H1 (cell line): ENCODE measurements around the gene GPR39. TPM values are rescaled to one million over a fixed set of nuclear protein-coding genes. Genes with fewer than 3 reads are reported as not detected.

Experiments used
- CTCF ChIA-PET: fragments of 300-600 bp; sonication (Branson Sonifier 250); formaldehyde crosslinking; loops from one replicate; lab custom pipeline; 2021; ENCODE audit not compliant: partially characterized antibody; lab: Charles Lee
- POLR2A ChIA-PET: fragments of 300-600 bp; sonication (Branson Sonifier 250); formaldehyde crosslinking; loops from one replicate; lab custom pipeline; 2021; ENCODE audit warnings: inconsistent platforms; ENCODE audit not compliant: partially characterized antibody; lab: Charles Lee
- DNase-seq, 2 experiments: peaks; one replicate each; pipeline versions ENCODE4 v3.0.0 to v3.0.0-alpha.2; 2010 to 2022; ENCODE audit warnings: low spot score in 2 of 2, low read depth in 1 of 2, mixed read lengths in 1 of 2
- FAIRE-seq: peaks from 2 replicates; lab custom pipeline; 2011; peaks lifted over from hg19 to GRCh38; lab: Jason Lieb, UNC
- H2AFZ ChIP-seq: 2 replicates; pipeline ENCODE4 v1.8.1; 2012; ENCODE audit warnings: low read length, inconsistent platforms
- H2AK5ac ChIP-seq: 2 replicates; pipeline ENCODE4 v1.6.1; 2013; ENCODE audit warnings: low read depth, low read length
- H2BK120ac ChIP-seq: replicated peaks from 2 replicates; pipeline ENCODE3; 2013; ENCODE audit warnings: low read depth, low read length, inconsistent platforms
- H2BK12ac ChIP-seq: 2 replicates; pipeline ENCODE4 v1.6.1; 2013; ENCODE audit warnings: low read depth, low read length
- H2BK15ac ChIP-seq: 2 replicates; pipeline ENCODE4 v1.6.1; 2013; ENCODE audit warnings: low read length
- H2BK20ac ChIP-seq: 2 replicates; pipeline ENCODE4 v1.6.1; 2013; ENCODE audit warnings: low read length
- H2BK5ac ChIP-seq: 2 replicates; pipeline ENCODE4 v1.6.1; 2013; ENCODE audit warnings: low read depth, low read length
- H3K14ac ChIP-seq: 2 replicates; pipeline ENCODE4 v1.6.1; 2013; ENCODE audit warnings: inconsistent platforms; ENCODE audit not compliant: insufficient read length
- H3K18ac ChIP-seq: 2 replicates; pipeline ENCODE4 v1.6.1; 2013; ENCODE audit warnings: low read length; ENCODE audit errors: extremely low read depth
- H3K23ac ChIP-seq: 2 replicates; pipeline ENCODE4 v1.6.1; 2013; ENCODE audit warnings: inconsistent platforms; ENCODE audit not compliant: insufficient read length
- H3K23me2 ChIP-seq: 2 replicates; pipeline ENCODE4 v1.6.1; 2013; ENCODE audit warnings: low read depth, low read length
- H3K27ac ChIP-seq: 2 replicates; pipeline ENCODE4 v1.6.1; 2011; ENCODE audit warnings: low read depth, low read length, inconsistent platforms
- H3K27me3 ChIP-seq, 4 experiments: replicated peaks in 1 of 4; 1 replicate in 1 of 4; 2 replicates in 3 of 4; pipeline versions ENCODE4 v1.6.1 to v1.8.1; 2011 to 2013; ENCODE audit warnings: low read length in 3 of 4, mild to moderate bottlenecking in 3 of 4, inconsistent platforms in 2 of 4, mixed read lengths in 2 of 4, moderate library complexity in 1 of 4; ENCODE audit not compliant: control insufficient read depth in 3 of 4, insufficient read depth in 3 of 4; ENCODE audit errors: extremely low read depth in 1 of 4
- H3K36me3 ChIP-seq, 4 experiments: 2 replicates each; pipeline versions ENCODE4 v1.6.1 to v1.8.1; 2011 to 2013; ENCODE audit warnings: mild to moderate bottlenecking in 4 of 4, low read length in 3 of 4, moderate library complexity in 2 of 4, control low read depth in 1 of 4, inconsistent platforms in 1 of 4; ENCODE audit not compliant: insufficient read depth in 4 of 4, control insufficient read depth in 2 of 4
- H3K4ac ChIP-seq: replicated peaks from 2 replicates; pipeline ENCODE3; 2013; ENCODE audit warnings: low read length, low read depth, mixed read lengths, inconsistent platforms; ENCODE audit not compliant: insufficient read length
- H3K4me1 ChIP-seq, 4 experiments: replicated peaks in 1 of 4; 1 replicate in 1 of 4; 2 replicates in 3 of 4; pipeline versions ENCODE4 v1.6.1 to v1.8.1; 2011 to 2013; ENCODE audit warnings: low read length in 3 of 4, inconsistent platforms in 2 of 4, mixed read lengths in 1 of 4; ENCODE audit not compliant: insufficient read depth in 4 of 4, control insufficient read depth in 3 of 4
- H3K4me2 ChIP-seq, 2 experiments: 2 replicates each; pipeline versions ENCODE4 v1.6.1 to v1.8.1; 2011 to 2013; ENCODE audit warnings: low read depth in 2 of 2, low read length in 2 of 2, control low read depth in 1 of 2, inconsistent platforms in 1 of 2, mild to moderate bottlenecking in 1 of 2; ENCODE audit not compliant: insufficient read depth in 1 of 2
- H3K4me3 ChIP-seq, 4 experiments: fragments of 200-600, 300-600 bp in 1 of 4; sonication (generic), shearing (Covaris generic), sonication (Bioruptor Twin) in 1 of 4; 2 replicates each; pipeline versions ENCODE4 v1.5.1 to v1.8.1; 2011 to 2016; ENCODE audit warnings: low read length in 4 of 4, low read depth in 3 of 4, control low read depth in 2 of 4, inconsistent platforms in 2 of 4, mild to moderate bottlenecking in 2 of 4, mixed read lengths in 1 of 4, moderate library complexity in 1 of 4; ENCODE audit not compliant: insufficient read depth in 2 of 4; ENCODE audit errors: extremely low read depth in 1 of 4
- H3K56ac ChIP-seq: replicated peaks from 2 replicates; pipeline ENCODE3; 2013; ENCODE audit warnings: low read depth, mild to moderate bottlenecking, mixed read lengths, low read length, inconsistent platforms; ENCODE audit not compliant: insufficient read length
- H3K79me1 ChIP-seq: 2 replicates; pipeline ENCODE4 v1.6.1; 2013; ENCODE audit warnings: low read depth, low read length, control low read depth
- H3K79me2 ChIP-seq, 2 experiments: 2 replicates each; pipeline versions ENCODE4 v1.6.1 to v1.8.1; 2012 to 2013; ENCODE audit warnings: low read length in 2 of 2, mild to moderate bottlenecking in 2 of 2, inconsistent platforms in 1 of 2; ENCODE audit not compliant: insufficient read depth in 2 of 2, control insufficient read depth in 1 of 2
- H3K9ac ChIP-seq, 4 experiments: replicated peaks in 1 of 4; 1 replicate in 1 of 4; 2 replicates in 3 of 4; pipeline versions ENCODE4 v1.6.1 to v1.8.1; 2011 to 2013; ENCODE audit warnings: low read depth in 3 of 4, low read length in 3 of 4, control low read depth in 2 of 4, mild to moderate bottlenecking in 2 of 4, moderate library complexity in 2 of 4, inconsistent platforms in 1 of 4; ENCODE audit errors: extremely low read depth in 1 of 4
- H3K9me3 ChIP-seq, 2 experiments: 2 replicates each; pipeline versions ENCODE4 v1.6.1 to v1.8.1; 2012 to 2013; ENCODE audit warnings: mild to moderate bottlenecking in 2 of 2, moderate library complexity in 2 of 2, control low read depth in 1 of 2, inconsistent platforms in 1 of 2, low read depth in 1 of 2, low read length in 1 of 2, mixed read lengths in 1 of 2; ENCODE audit not compliant: insufficient read depth in 2 of 2
- H4K20me1 ChIP-seq, 2 experiments: replicated peaks in 1 of 2; 2 replicates each; pipeline versions ENCODE3 to v1.8.1; 2011 to 2013; ENCODE audit warnings: inconsistent platforms in 2 of 2, low read length in 2 of 2, mild to moderate bottlenecking in 1 of 2; ENCODE audit not compliant: insufficient read depth in 2 of 2, control insufficient read depth in 1 of 2
- H4K5ac ChIP-seq: 2 replicates; pipeline ENCODE4 v1.6.1; 2013; ENCODE audit warnings: low read length, low read depth, mixed read lengths, inconsistent platforms; ENCODE audit not compliant: insufficient read length
- H4K8ac ChIP-seq: 2 replicates; pipeline ENCODE4 v1.8.0; 2013; ENCODE audit warnings: mild to moderate bottlenecking, moderate library complexity, low read length, inconsistent platforms; ENCODE audit not compliant: insufficient read depth; ENCODE audit errors: extremely low read depth
- H4K91ac ChIP-seq: replicated peaks from 2 replicates; pipeline ENCODE3; 2013; ENCODE audit warnings: low read length, mixed read lengths, inconsistent platforms; ENCODE audit not compliant: insufficient read length
- EGR1 ChIP-seq: IDR thresholded peaks from 2 replicates; pipeline ENCODE4 v1.6.1; 2011; ENCODE audit warnings: low read depth, low read length, borderline replicate concordance
- EZH2 ChIP-seq: fragments of 200-600 bp; sonication (generic); IDR thresholded peaks from 2 replicates; pipeline ENCODE4 v1.7.1; 2012; ENCODE audit warnings: low read depth, mild to moderate bottlenecking, moderate library complexity, low read length, inconsistent platforms; ENCODE audit not compliant: severe bottlenecking
- KDM1A ChIP-seq: fragments of 200-600, 300-600 bp; sonication (generic); IDR thresholded peaks from 2 replicates; pipeline ENCODE4 v1.7.1; 2016; ENCODE audit warnings: mild to moderate bottlenecking, low read length, borderline replicate concordance
- KDM5A ChIP-seq: fragments of 200-600 bp; IDR thresholded peaks from 2 replicates; pipeline ENCODE4 v1.7.1; 2012; ENCODE audit warnings: mild to moderate bottlenecking, low read length, inconsistent platforms, mixed read lengths
- SAP30 ChIP-seq: fragments of 300-600 bp; sonication (generic); IDR thresholded peaks from 2 replicates; pipeline ENCODE4 v1.7.1; 2012; ENCODE audit warnings: low read length, moderate library complexity, mild to moderate bottlenecking, inconsistent platforms; ENCODE audit not compliant: insufficient read depth, insufficient replicate concordance
- SUZ12 ChIP-seq: fragments of 200-600 bp; sonication (generic); IDR thresholded peaks from 2 replicates; pipeline ENCODE4 v1.6.1; 2012; ENCODE audit warnings: mild to moderate bottlenecking, inconsistent platforms, low read length, moderate library complexity, mixed read lengths
- WGBS, 2 experiments: shearing (Covaris generic) in 1 of 2; methylation state at CpG; one replicate each; pipeline versions ENCODE4 v1.1.6 to v1.1.7; 2013 to 2015; ENCODE audit warnings: low lambda C conversion rate in 2 of 2, mixed read lengths in 2 of 2, inconsistent platforms in 1 of 2, low coverage in 1 of 2, missing lambda C conversion rate in 1 of 2; ENCODE audit not compliant: insufficient replicate concordance in 2 of 2, insufficient coverage in 1 of 2, insufficient read length in 1 of 2; ENCODE audit errors: extremely low coverage in 1 of 2, missing lambda C conversion rate in 1 of 2; 5-methylcytosine and 5-hydroxymethylcytosine counted together
- polyA plus RNA-seq, 7 experiments: library from polyadenylated mRNA; depleted of rRNA in 3 of 7; stranded (reverse) in 5 of 7; unstranded in 2 of 7; fragments of >200 nt in 5 of 7; fragments of 200-250 nt in 2 of 7; gene quantifications; 1 replicate in 5 of 7; 2 replicates in 1 of 7; 4 replicates in 1 of 7; pipeline versions ENCODE4 v1.2.1 to v1.2.3, GENCODE V29; 2011 to 2013; ENCODE audit warnings: missing spikeins in 2 of 7, mixed read lengths in 2 of 7
- total RNA-seq: library from RNA; stranded (reverse); fragmentation: NEBNext Ultra II Directional; extraction: Animal tissue kit (Norgen Biotek cat#: 25700); gene quantifications from 2 replicates; pipeline ENCODE4 v1.2.1, GENCODE V29; 2021

The GPR39 gene
- total and polyA plus RNA-seq, 2 of the 8 experiments (the other 6 are each of a cell fraction or from before 2014, with no cell fraction given), result 0.63 to 2.7 TPM

DNA sequence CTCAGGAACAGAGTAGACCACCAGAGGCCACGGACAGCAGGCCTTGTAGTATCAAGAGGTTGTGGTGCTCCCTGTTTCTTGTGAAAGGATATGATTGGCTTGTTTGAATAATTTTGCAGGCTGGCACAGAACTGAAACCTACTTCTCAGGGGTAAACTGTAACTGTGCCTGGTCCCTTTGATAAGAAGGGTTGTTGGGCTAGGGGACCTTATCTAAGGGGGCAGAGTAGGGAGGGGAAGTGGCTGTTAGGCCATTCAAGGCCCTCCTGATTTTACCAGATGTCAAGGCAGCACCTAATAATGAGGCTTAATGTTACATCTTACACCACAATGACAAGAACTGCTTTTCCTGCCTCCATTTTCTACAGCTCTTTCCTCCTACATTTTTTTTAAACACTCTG lies 45.6 kb downstream of the GPR39 start:
- DNase-seq (no peak), FAIRE-seq (no peak)
- CTCF ChIA-PET, result no interaction called here
- H2AFZ ChIP-seq, result no peak overlapping the region
- H3K56ac ChIP-seq, result no peak overlapping the region
- no peak overlapping the region for H3K4ac ChIP-seq
- H3K4me1 ChIP-seq, result no peaks in the 10 kb centered on the region
- peaks cover 32 to 46% of the 10 kb centered on the region in 2 experiments for H3K9me3 ChIP-seq
- no peak overlapping the region for H2BK20ac ChIP-seq
- H2AK5ac ChIP-seq, result no peak overlapping the region
- no peak overlapping the region for H3K9ac ChIP-seq
- H3K23me2 ChIP-seq, result no peaks in the 10 kb centered on the region; the same call in 1 of the 2 replicates
- no peak overlapping the region for H2BK5ac ChIP-seq
- H3K79me2 ChIP-seq, result no peaks in the 10 kb centered on the region
- H3K79me1 ChIP-seq, result no peaks in the 10 kb centered on the region
- WGBS, 2 experiments, result 86% methylated on average over 1 of the region's 1 CpG; no CpG with 5 or more reads in 1 of the 2 experiments
- no peak overlapping the region for H3K4me3 ChIP-seq
- H3K14ac ChIP-seq, result no peak overlapping the region
- no peak overlapping the region for H4K91ac ChIP-seq
- H2BK120ac ChIP-seq, result no peak overlapping the region
- no peak overlapping the region for H3K23ac ChIP-seq
- no peak overlapping the region for H4K5ac ChIP-seq
- no peak overlapping the region for H3K18ac ChIP-seq
- no peak overlapping the region for H2BK15ac ChIP-seq
- no peak overlapping the region for H2BK12ac ChIP-seq
- no peaks in the 10 kb centered on the region for H4K20me1 ChIP-seq
- H3K27me3 ChIP-seq, result no peaks in the 10 kb centered on the region
- H3K36me3 ChIP-seq, result 0 out of 8 replicates have a peak, but pooled peaks cover 0 to 6% (median 0%) of the 10 kb centered on the region in 4 experiments
- no peak overlapping the region for H3K27ac ChIP-seq
- no peak for TF ChIP-seq KDM1A
- TF ChIP-seq KDM5A, result no peak
- no peak for TF ChIP-seq SUZ12
- TF ChIP-seq EZH2, result no peak
- no peak for TF ChIP-seq EGR1
- TF ChIP-seq SAP30, result no peak
- H3K4me2 ChIP-seq, result no peak overlapping the region
- no peak overlapping the region for H4K8ac ChIP-seq
- POLR2A ChIA-PET, result no interaction called here
